GM12865 (cell line): ENCODE measurements around the gene ZNF135.
A peak's percentile ranks its signal among the peaks of the same experiment; 100 is the strongest.

Experiments
- DNase-seq: peaks from one replicate; pipeline ENCODE4 v3.0.0; 2010; ENCODE audit warnings: low read depth
- H3K4me3 ChIP-seq: 2 replicates; pipeline ENCODE4 v1.5.1; 2011; ENCODE audit warnings: mild to moderate bottlenecking, low read depth, low read length, control low read depth
- CTCF ChIP-seq: IDR thresholded peaks from 2 replicates; pipeline ENCODE4 v1.5.1; 2011; ENCODE audit warnings: low read length, control low read depth, low read depth, inconsistent platforms; ENCODE audit not compliant: insufficient read depth; ENCODE audit errors: missing control alignments

ZNF135 gene

GRCh38 chr19:58021541-58022282, 37.4 kb upstream of the ZNF135 start:
- H3K4me3 ChIP-seq, result no peak overlapping the region
- peak; percentile 22 for TF ChIP-seq CTCF
- peak; percentile 39 for DNase-seq

GRCh38 chr19:58022283-58022660, 36.8 kb upstream of the ZNF135 start:
- TF ChIP-seq CTCF, result no peak
- no peak for DNase-seq
- H3K4me3 ChIP-seq, result no peak overlapping the region

GRCh38 chr19:58024661-58025060, 34.4 kb upstream of the ZNF135 start:
- DNase-seq, result no peak
- no peak for TF ChIP-seq CTCF
- H3K4me3 ChIP-seq, result no peak overlapping the region

- DNase-seq, result no peak
- no peak within 1 kb of the TSS for H3K4me3 ChIP-seq
- no peak for TF ChIP-seq CTCF
Measured at GRCh38 chr19:58033741-58034476, 25.2 kb upstream of the ZNF135 start, which contains the start of gene ZSCAN1. TSS of gene ZSCAN1 (plus strand) at chr19:58034025. CDS start at chr19:58037837, 3,812 bp downstream.

GRCh38 chr19:58034477-58034793, 24.6 kb upstream of the ZNF135 start:
- TF ChIP-seq CTCF, result no peak
- no peak for DNase-seq
- H3K4me3 ChIP-seq, result no peak overlapping the region

- no peak overlapping the region for H3K4me3 ChIP-seq
- no peak for DNase-seq
- TF ChIP-seq CTCF, result no peak
Measured at GRCh38 chr19:58035863-58036262, 23.2 kb upstream of the ZNF135 start.
